ENCODE data around the gene ZNF70. TPM values are rescaled to one million over a fixed set of nuclear protein-coding genes. Genes with fewer than 3 reads are reported as not detected.

The ZNF70 gene
- total and polyA plus RNA-seq, 9 of the 15 experiments (the other 6 are each of a cell fraction or from before 2014, with no cell fraction given) = 0.14 to 3.3 (median 1.4) TPM

- TF ChIP-seq ZBTB1 (CRISPR knock-in tag; IDR thresholded peaks at IDR 0.05; ENCODE audit: borderline replicate concordance, low read depth) (no peak), TARDBP (IDR thresholded peaks at IDR 0.05) (no peak), TCF7L2 (IDR thresholded peaks at IDR 0.05; ENCODE audit: low read depth, low read length) (no peak), MECOM (CRISPR knock-in tag; IDR thresholded peaks at IDR 0.05) (no peak), SMC3 (conservative IDR thresholded peaks at IDR 0.05; ENCODE audit: insufficient read depth, low read depth, low read length) (no peak), XRCC3 (IDR thresholded peaks at IDR 0.05) (no peak), NELFE (IDR thresholded peaks at IDR 0.05; ENCODE audit: insufficient read depth, insufficient read length) (no peak), SRSF1 (IDR thresholded peaks at IDR 0.05; ENCODE audit: low read depth, low read length) (no peak), KDM5B (IDR thresholded peaks at IDR 0.05; ENCODE audit: insufficient replicate concordance, low read depth, low read length) (peak; percentile 72), NR2C2 (CRISPR knock-in tag; IDR thresholded peaks at IDR 0.05) (peak; percentile 91), NR2C2 (tag; IDR thresholded peaks at IDR 0.05) (peak; percentile 94), SNRNP70 (optimal IDR thresholded peaks at IDR 0.05; ENCODE audit: low read depth, low read length) (no peak), CREB1 (IDR thresholded peaks at IDR 0.05) (peak; percentile 95), CREB1 (CRISPR knock-in tag; IDR thresholded peaks at IDR 0.05) (peak; percentile 98), POLR2A (conservative IDR thresholded peaks at IDR 0.05) (peak; percentile 78), SAP30 (IDR thresholded peaks at IDR 0.05; ENCODE audit: borderline replicate concordance, insufficient read depth, low read depth, low read length, poor library complexity, severe bottlenecking) (no peak), CBFB (CRISPR knock-in tag; IDR thresholded peaks at IDR 0.05) (peak; percentile 19; the same call in 1 of the 2 replicates), ZNF395 (CRISPR knock-in tag; IDR thresholded peaks at IDR 0.05) (peak; percentile 51; the same call in 1 of the 2 replicates), TSHZ1 (CRISPR knock-in tag; IDR thresholded peaks at IDR 0.05) (no peak), ZNF655 (CRISPR knock-in tag; IDR thresholded peaks at IDR 0.05) (no peak), ZNF583 (CRISPR knock-in tag; IDR thresholded peaks at IDR 0.05) (no peak), PHF8 (IDR thresholded peaks at IDR 0.05; ENCODE audit: borderline replicate concordance, low read length) (peak; percentile 76; the same call in 1 of the 2 replicates)
Observed at GRCh38 chr22:23716811-23717801, 33.8 kb downstream of the ZNF70 start (continued).

Measured in K562 (cell line).